ENCODE results near the gene SEMA5B. TPM values are rescaled to one million over a fixed set of nuclear protein-coding genes. Genes with fewer than 3 reads are reported as not detected.

Gene SEMA5B
- total and polyA plus RNA-seq, 2 donors (not counting 3 experiments of a cell fraction or from before 2014, with no cell fraction given) = 0.07 TPM; not detected in 1

- DNase-seq (ENCODE audit: low read depth, low spot score) = no peak
- FAIRE-seq = no peak
Observed at GRCh38 chr3:122955916-122956692, 71.5 kb downstream of the SEMA5B start.

More at GRCh38 chr3:122955916-122956692, 71.5 kb downstream of the SEMA5B start:
- Histone ChIP-seq H3K9me1 (replicated peaks; ENCODE audit: control insufficient read depth, extremely low read depth, insufficient read depth, low read length) (no peaks in the 10 kb centered on the region), H3K36me3 (ENCODE audit: control insufficient read depth in 2 of 2, extremely low read depth in 1 of 2, insufficient read depth in 2 of 2, low read length in 2 of 2) (no peaks in the 10 kb centered on the region), H3K4me1 (ENCODE audit: control insufficient read depth, extremely low read depth, insufficient read depth, low read length) (no peaks in the 10 kb centered on the region), H3K4me3 (replicated peaks in 1 of 3; ENCODE audit: insufficient read depth in 1 of 3, low read depth in 1 of 3, low read length in 3 of 3) (no peak overlapping the region), H4K20me1 (replicated peaks; ENCODE audit: control insufficient read depth, extremely low read depth, insufficient read depth, low read length) (no peaks in the 10 kb centered on the region), H3K79me2 (ENCODE audit: control insufficient read depth, insufficient read depth, low read length) (no peaks in the 10 kb centered on the region), H3K27me3 (ENCODE audit: control insufficient read depth in 2 of 2, insufficient read depth in 2 of 2, low read length in 2 of 2) (peaks cover 10 to 12% of the 10 kb centered on the region in 2 experiments), H3K27ac (ENCODE audit: insufficient read depth, low read depth, low read length) (no peak overlapping the region), H3K4me2 (ENCODE audit: insufficient read depth, low read length) (no peak overlapping the region), H2AFZ (ENCODE audit: low read depth, low read length) (no peak overlapping the region), H3K9ac (replicated peaks; ENCODE audit: extremely low read depth, insufficient read depth, low read length) (no peak overlapping the region), H3K9me3 (replicated peaks; ENCODE audit: control insufficient read depth, insufficient read depth, low read length) (no peaks in the 10 kb centered on the region)
- ChIA-PET POLR2A (no interaction called here), CTCF (interaction anchor here (0.6 to 0.9 kb wide), 2 partner anchors 39 to 139 kb away, joined by 3 read pairs; no protein-coding TSS in a partner anchor)
- dilution Hi-C loops (cut with MboI; ENCODE audit: extremely low pct_ligation_motif_present, low sequenced_read_pairs) (no loop called here), intact Hi-C loops (cut with micrococcal nuclease) (no loop called here)
- BruUV-seq (replicated peaks) = no TSS peak
- TF ChIP-seq POLR2AphosphoS5 (IDR thresholded peaks at IDR 0.05; ENCODE audit: insufficient read depth, low read depth, low read length) (no peak), FOS (IDR thresholded peaks at IDR 0.05; ENCODE audit: borderline replicate concordance, insufficient read depth, low read length) (no peak), GATA2 (IDR thresholded peaks at IDR 0.05; ENCODE audit: insufficient read depth, insufficient read length, low read depth, low read length) (no peak), MYC (IDR thresholded peaks at IDR 0.05; ENCODE audit: low read depth, low read length) (no peak), POLR2A (IDR thresholded peaks at IDR 0.05; ENCODE audit: low read depth, low read length) (no peak), JUN (IDR thresholded peaks at IDR 0.05; ENCODE audit: borderline replicate concordance, insufficient read depth, insufficient read length, low read depth) (no peak), EZH2 (IDR thresholded peaks at IDR 0.05; ENCODE audit: borderline replicate concordance, low read depth, low read length, severe bottlenecking) (no peak)
- TF ChIP-seq, protein P1, sequence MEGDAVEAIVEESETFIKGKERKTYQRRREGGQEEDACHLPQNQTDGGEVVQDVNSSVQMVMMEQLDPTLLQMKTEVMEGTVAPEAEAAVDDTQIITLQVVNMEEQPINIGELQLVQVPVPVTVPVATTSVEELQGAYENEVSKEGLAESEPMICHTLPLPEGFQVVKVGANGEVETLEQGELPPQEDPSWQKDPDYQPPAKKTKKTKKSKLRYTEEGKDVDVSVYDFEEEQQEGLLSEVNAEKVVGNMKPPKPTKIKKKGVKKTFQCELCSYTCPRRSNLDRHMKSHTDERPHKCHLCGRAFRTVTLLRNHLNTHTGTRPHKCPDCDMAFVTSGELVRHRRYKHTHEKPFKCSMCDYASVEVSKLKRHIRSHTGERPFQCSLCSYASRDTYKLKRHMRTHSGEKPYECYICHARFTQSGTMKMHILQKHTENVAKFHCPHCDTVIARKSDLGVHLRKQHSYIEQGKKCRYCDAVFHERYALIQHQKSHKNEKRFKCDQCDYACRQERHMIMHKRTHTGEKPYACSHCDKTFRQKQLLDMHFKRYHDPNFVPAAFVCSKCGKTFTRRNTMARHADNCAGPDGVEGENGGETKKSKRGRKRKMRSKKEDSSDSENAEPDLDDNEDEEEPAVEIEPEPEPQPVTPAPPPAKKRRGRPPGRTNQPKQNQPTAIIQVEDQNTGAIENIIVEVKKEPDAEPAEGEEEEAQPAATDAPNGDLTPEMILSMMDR (IDR thresholded peaks at IDR 0.05; ENCODE audit: extremely low read depth in 1 of 2, insufficient read depth in 1 of 2, low read depth in 1 of 2, low read length in 2 of 2) = no peak
- TF ChIP-seq, protein P2, sequence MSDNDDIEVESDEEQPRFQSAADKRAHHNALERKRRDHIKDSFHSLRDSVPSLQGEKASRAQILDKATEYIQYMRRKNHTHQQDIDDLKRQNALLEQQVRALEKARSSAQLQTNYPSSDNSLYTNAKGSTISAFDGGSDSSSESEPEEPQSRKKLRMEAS (IDR thresholded peaks at IDR 0.05; ENCODE audit: insufficient read depth, insufficient read length) = no peak

Measured in endothelial cell of umbilical vein (primary cell).